GM21381 (cell line): Measurements from ENCODE around the gene THYN1.
"Not testable (repeated sequence)": the region's sequence is repeated elsewhere in the genome, so short reads cannot be mapped to it uniquely, and the experiment has no call there.

Experiments
- ATAC-seq: cut with Tn5 transposase; IDR thresholded peaks from one replicate; pipeline ENCODE4 v1.9.1; 2021; ENCODE audit warnings: mild to moderate bottlenecking, moderate library complexity; ENCODE audit not compliant: unreplicated experiment

THYN1 gene

GRCh38 chr11:134275534-134276395, 22.6 kb upstream of the THYN1 start, which contains the start of gene GLB1L3:
Gene GLB1L3, plus strand, starts transcription at chr11:134276379. Its CDS starts 362 bp downstream, at chr11:134276741.
- ATAC-seq = peak; percentile 75

GRCh38 chr11:134275188-134275533, 22.0 kb upstream of the THYN1 start:
- ATAC-seq = no peak

- ATAC-seq = no peak
These were observed 20.2 kb upstream of the THYN1 start for GRCh38 chr11:134273317-134273712.

- no peak for ATAC-seq
These were observed 19.5 kb upstream of the THYN1 start for GRCh38 chr11:134272381-134273316.

- ATAC-seq = no peak
These were observed 18.8 kb upstream of the THYN1 start for GRCh38 chr11:134271978-134272377.

- no peak for ATAC-seq
These were observed 17.1 kb upstream of the THYN1 start for GRCh38 chr11:134270250-134270714.

- no peak for ATAC-seq
These were observed 14.8 kb upstream of the THYN1 start for GRCh38 chr11:134267966-134268365.

- no peak for ATAC-seq
These were observed 14.3 kb upstream of the THYN1 start for GRCh38 chr11:134267461-134267860.

GRCh38 chr11:134266841-134267251, 13.7 kb upstream of the THYN1 start:
- no peak for ATAC-seq

- no peak for ATAC-seq
These were observed 13.3 kb upstream of the THYN1 start for GRCh38 chr11:134266440-134266839.

GRCh38 chr11:134264966-134265764, 12.0 kb upstream of the THYN1 start:
- ATAC-seq = no peak

GRCh38 chr11:134261626-134262488, 8.7 kb upstream of the THYN1 start:
- no peak for ATAC-seq

- ATAC-seq = no peak
These were observed 7.8 kb upstream of the THYN1 start for GRCh38 chr11:134260983-134261382.

- no peak for ATAC-seq
These were observed 7.4 kb upstream of the THYN1 start for GRCh38 chr11:134260503-134260902.

- ATAC-seq = no peak
These were observed 5.4 kb upstream of the THYN1 start for GRCh38 chr11:134258577-134258976.

GRCh38 chr11:134257101-134257500, 3.9 kb upstream of the THYN1 start:
- ATAC-seq = no peak

GRCh38 chr11:134255184-134255561, 2.0 kb upstream of the THYN1 start:
- not testable (repeated sequence) for ATAC-seq

GRCh38 chr11:134254433-134255183, 1.5 kb upstream of the THYN1 start:
- no peak for ATAC-seq
